SW480 (cell line): ENCODE results near the gene P2RX1.

Experiments
- DNase-seq: peaks from one replicate; pipeline ENCODE4 v3.0.0-alpha.2; 2016; ENCODE audit warnings: low spot score

Gene P2RX1

DNA sequence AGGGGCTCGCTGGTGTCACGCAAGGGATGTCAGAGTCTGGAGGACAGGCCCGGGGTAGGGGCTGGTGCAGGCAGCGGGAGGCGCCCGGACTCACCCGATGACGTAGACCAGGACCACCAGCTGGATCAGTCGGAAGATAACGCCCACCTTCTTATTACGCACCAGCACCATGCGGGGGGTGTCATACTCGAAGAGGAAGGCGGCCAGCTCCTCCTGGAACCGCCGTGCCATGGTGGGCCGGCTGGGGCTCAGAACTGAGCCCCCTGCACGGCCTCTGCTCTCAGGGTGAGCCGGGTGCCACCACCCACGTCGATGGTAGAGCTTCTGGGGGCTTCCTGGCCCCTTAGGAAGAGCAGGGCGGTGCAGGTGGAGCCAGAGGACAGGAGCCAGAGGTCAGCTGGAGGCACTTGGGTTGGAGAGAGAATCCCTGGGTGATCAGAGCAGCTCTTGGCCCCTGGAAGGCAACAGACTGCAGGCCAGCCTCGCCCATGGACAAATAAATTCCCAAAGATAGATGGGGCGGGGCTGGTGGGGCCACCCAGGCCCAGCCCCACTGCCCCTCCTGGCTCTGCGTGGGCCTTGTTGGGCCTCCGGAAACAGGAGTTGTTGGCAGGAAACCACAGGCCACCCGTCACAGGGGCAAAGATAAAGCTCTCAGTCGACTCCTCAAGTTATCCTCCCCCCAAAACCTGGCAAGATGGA is at the start of gene P2RX1:
Gene P2RX1, minus strand, starts transcription at position 471 of the 702 bp plus-strand sequence. Its CDS starts 240 bp downstream, at position 231.
- DNase-seq = peak; percentile 33

DNA sequence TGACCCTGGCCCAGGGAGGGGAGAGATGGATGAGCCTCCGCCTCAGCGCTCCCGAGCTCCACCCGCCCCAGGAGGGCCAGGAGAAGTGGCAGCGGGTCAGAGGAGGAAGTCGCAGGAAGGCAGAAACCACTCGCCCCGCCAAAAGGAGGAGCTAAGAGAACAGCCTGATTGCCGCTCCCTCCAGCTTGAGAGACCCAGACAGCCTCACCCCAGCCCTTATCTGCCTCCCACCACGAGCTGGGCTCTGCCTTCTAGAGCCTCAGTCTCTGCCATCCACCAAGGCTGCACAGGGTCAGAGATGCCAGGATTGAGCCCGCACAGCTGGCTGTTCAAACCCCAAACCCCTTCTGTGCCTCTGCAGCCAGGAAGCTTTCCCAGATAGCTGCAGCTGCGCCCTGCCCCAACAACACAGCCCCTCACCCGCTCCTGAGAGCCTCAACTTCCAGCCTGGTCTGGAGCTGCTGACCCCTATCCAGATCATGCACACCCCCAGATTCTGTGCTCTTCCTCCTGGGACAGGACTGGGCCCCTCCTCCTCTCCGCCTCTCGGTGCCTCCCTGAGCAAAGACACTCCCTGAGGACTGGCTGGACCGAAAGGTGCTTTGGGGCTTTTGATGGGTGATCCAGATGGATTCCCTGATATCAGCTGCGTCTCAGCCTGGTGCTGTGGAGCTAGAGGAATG is 49.0 kb upstream of the P2RX1 start:
- peak; percentile 54 for DNase-seq

DNA sequence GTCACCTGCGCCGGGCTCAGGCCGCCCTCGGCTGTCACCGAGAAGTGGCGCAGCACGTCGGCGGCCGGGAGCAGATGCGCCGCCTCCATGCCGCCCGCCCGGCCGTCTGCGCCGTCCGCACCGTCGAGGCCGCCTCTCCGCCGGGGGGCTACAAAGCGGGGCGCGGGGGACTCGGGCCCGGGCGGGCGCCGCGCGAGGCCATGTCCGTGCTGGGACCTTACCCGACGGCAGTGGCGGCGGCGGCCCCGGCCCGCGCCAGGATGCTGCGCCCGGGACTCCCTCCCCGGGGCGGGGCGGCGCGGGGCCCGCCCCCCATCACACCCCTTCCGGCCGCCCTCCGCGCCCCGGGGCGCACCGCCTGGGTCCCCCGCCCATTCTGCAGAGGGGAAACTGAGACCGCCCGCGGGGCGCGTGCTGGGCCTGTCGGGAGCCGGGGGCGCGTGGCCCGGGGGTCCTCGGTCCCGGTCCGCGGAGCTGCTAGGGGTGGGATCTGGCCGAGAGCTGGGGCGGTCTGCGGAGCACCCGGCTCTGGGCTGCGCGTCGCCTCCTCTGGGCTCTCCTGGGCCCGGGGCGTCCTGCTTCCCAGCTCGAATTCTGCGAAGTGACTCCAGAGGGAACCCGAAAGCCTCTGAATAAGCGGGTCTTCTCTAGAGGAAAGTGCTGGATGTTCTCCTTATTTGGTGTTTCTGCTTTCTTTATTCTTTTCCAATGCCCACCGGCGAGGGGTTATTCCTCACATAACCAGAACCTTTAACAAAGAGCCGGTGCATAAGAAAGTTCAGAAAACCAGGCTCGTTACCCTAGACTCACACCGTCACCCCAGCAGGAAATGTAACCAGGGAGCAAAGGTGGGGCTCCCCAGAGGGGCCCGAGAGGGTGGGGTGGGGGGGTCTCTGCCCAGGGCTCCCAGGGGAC is 48.2 kb upstream of the P2RX1 start, which contains the start of gene ATP2A3:
Gene ATP2A3, minus strand, starts transcription at position 235 of the 915 bp plus-strand sequence. Its CDS starts 146 bp downstream, at position 89.
- no peak for DNase-seq

DNA sequence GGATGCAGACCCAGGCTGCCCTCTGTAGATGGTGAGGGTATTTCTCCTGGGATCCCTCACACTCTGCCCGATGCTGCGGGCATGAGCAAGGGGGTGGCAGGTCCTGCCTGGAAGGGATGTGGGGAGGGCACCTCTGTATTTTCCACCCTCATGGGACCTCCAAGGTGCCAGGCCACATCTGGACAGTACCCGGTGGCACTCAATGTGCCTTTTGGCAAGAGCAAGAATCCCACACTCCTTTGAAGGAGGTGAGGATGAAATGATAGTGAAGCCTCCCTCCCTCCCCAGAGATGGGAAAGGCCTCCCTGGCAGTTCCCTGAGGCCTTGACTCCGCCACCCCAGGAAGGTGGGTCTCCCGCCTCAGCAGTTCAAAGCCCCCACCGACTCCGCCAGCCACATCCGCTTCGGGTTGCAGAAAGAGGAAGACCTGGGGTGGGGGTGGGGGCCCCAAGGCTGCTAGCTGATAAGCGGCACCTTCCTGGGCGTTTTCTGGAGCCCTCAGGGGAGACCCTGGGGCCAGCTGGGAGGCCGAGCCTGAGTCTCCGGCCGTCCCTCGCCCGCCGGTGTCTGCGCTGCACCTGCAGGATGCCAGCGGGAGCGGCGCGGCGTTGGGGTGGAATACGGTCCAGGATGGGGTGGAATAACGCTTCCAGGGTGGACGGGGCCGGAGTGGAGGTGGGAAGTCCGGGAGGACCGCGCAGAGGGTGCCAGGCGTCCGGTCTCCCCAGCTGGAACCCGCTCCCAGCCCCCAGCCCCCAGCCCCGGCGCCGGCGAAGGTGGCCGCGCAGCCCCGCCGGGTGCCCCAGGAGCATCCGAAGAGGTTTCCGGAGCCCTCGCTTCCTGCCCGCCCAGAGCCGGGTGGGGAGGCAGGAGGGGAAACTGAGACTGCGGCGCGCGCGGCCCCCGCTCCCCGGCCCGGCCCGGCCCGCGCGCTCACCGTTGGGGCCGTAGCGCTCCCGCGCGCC is 47.3 kb upstream of the P2RX1 start:
- DNase-seq = no peak

DNA sequence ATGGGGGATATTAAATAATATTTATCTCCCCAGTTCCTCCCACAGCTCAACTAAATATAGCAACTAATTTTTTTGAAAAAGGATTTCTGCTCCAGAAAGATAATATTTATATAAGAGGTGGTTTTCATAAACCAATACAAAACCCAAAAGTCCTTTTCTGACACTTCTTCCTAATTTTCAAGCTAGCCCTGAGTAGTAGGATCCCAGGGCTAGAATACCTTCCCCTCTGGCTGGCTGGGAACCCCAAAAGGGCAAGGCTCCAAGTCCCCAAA is 46.6 kb upstream of the P2RX1 start:
- no peak for DNase-seq

DNA sequence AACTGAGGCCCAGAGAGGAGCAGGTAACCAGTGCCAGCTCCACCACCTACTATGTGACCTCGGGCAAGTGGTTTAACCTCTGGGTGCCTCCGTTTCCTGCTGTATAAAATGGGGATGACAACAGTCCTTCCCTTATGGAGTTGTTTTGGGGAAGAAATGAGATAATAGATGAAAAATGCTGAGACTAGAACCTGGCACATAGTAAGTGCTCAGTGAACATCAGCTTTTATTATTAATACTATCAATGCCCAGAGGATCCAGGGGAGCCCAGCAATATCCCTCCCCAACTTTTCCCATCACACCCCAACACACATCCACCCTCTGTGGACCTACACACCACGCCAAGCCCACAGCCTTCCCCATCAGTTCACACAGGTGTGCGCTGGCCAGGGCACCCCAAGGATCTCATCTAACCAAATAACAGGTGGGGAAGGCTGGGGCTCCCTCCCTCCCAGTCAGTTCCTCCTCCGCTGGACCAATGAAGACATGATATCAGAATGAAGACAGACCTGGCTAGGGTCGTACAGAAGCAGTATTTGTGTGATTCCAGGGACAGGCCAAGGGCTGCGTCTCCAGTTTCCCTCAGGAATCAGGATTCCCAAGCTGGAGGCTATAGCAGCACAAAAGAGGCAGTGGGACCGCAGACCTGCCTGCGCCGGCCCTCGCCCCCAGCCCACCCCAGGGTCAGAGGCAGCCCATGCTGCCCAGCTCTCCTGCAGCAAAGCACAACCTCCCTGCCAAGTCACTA is 46.1 kb upstream of the P2RX1 start:
- no peak for DNase-seq

DNA sequence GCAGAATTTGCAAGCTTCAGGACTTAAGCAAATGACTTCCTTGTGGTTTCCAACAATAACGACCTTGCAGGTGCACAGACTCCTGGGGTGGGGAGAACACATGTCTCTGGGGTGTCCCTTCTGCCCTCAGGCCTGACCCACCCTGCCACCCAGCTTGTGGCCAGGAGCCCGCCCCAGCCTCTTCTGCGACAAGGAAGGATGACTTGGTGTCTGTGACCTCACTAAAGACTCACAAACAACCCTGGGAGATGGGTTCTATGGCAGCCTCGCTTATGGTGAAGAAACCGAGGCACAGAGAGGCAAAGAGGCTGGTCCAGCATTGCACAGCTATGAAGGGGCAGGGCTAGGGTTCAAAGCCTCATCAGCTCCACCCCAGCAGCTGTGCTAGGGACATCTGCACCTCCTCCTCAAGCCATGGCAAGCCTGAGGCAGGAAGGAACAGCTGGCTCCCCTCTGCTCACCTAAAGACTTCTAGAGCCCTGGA is 45.3 kb upstream of the P2RX1 start:
- DNase-seq = no peak

DNA sequence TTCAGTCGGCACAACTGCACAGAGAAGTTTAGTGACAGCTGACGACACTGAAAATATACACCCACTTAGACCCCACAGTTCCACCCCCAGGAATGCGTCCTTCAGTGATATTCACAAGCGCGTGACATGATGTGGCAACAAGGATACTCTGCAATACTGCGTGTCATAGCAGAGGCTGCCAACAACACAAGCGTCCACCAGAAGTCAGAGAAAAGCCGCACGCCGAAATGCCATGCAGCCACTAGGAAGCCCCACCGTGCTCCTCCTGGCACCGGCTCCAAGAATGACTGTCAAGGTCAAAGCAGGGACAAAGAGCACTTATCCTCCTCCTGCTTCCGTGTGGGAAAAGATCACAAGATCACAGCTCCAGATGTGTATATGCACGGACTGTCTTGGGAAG is 44.5 kb upstream of the P2RX1 start:
- DNase-seq = no peak

DNA sequence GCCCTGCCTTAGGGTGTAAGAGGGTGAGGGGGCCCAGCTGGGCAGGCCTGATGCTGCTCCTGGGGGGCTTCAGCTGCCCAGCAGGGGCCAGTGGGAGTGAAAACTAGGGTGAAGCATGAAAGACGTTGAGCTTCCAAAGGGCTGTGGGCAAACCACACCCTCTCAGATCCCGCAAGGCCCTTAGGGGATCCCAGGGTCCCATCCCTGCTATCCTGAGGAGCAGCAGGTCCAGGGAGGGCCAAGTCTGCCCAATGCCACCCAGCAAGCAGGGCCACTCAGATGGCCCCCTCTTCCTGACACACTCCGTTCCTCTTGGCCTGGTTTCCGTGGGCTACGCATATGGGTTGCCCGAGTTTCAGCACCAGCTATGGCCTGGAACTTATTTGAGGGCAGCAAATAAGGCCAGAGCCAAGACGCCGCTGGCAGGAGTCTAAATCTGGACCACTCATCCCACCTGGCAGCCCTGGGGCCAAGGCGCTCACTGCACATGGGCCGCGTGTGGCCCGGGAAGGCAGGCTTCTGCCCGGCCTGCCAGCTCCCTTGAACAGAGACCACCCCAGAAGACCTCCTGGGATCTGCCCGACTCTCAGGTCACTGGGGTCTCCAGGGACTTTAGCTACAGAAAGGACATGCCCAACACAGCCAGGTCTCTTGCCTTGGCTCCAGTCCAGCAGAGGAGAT is 43.8 kb upstream of the P2RX1 start:
- DNase-seq = no peak

DNA sequence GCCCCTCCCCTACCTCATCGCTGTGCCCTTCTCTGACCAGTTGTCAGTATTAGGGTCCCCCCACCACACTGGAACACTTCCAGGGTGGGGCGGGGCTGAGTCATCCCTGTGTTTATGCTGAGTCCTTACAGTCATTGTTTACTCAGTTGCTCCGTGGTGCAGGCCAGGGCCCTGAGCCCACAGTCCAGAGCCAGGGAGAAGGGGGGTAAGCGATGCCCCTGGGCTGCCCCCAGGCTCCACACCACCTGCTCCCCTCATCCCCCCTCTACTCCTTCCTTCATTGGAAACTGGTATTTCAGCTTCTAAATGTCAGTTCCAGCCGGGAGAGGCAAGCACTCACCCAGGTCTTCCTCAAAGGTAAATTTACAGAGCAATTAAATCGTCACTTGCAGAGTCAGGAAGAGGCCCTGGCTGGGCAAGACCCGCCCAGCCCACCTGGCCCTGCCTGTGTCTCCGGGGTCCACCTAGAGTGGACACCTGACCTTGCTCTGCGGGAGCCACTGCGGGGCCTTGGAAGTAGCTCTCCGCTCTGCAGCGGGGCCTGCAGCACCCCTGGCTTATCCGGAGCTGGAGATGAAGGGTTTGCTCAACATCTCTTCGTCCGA is 43.1 kb upstream of the P2RX1 start:
- no peak for DNase-seq

DNA sequence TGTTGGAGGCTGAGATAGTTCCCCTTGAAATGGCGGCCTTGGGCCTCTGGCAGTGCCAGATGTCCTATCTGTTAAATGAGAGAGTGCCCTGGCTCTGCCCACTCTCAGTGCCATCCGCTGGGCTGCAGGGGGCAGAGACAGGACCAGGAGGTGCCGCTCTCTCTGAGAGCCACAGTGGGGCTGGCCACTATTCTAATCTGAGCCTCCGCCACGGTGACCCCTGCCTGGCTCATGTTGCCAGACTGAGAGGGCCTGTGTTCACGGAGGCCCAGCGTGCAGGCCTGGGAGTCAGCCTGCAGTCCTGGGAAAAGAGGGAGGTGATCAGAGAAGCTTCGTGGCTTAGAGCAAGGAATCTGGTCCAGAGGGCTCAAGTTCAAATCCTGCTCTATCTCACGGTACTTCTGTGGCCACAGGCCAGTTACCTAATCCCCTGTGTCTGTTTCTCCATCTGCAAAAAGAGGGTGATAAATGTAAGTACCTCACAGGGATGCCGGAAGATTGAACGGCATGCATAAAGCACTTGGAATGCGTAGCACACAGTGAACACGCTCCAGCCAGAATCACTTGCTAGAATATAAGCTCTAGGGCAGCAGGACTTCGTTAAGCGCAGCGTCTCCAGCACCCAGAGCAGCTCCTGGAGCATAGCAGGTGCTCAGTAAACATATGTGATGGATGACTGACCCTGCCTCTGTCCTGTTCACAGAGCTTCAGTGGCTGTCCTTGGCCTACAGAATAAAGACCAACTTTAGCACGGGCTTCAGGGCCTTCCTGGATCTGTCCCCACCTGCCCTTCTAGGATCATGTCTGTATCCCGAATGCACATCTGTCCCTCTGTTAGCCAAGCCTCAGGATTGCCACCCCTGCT is 41.7 kb upstream of the P2RX1 start:
- no peak for DNase-seq

DNA sequence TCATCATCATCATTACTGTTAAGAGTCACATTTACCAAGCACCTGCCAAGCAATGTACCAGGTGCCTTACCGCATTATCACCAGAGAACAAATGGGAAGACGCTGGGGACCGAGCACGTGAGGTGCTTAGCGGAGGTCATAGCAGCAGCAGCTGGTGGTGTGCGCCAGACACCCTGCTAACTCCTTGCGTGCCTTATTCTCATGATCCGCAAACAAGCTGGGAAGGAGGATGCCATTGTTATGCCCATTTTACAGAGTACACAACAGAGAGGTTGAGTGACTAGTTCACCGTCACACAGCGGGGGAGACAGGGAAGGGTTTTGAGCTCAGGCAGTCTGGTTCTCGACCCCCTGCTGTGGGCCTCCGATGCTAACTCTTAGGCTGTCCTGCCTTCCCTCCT is 40.7 kb upstream of the P2RX1 start:
- DNase-seq = no peak

DNA sequence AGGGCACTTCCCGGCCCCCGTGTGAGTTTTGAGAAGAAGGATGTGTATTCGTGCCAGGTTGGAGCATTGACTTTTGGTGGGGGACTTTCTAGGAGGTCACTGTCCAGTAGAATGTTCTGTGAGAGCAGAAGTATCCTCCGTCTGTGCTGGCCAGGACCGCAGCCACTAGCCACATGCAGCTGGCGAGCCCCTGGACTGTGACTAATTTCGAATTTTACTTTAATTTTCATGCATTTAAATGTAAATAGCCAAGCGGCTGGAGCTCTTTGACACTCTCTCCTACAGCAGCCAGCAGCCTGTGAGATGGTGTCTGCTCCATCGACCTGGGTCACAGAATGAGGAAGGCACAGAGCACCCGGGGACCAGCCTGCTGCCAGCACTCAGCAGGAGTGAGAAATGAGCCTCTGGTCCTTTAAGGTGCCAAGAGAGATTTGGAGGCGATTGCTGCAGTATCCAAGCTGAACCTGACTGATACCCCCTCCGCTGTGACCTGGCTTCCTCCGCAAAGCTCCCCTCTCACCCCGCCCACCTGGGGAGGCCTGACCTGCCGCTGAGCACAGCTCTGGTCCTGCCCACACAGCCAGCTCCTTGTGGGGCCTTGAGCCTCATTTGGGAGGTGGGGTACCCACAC is 40.2 kb upstream of the P2RX1 start:
- DNase-seq = no peak

DNA sequence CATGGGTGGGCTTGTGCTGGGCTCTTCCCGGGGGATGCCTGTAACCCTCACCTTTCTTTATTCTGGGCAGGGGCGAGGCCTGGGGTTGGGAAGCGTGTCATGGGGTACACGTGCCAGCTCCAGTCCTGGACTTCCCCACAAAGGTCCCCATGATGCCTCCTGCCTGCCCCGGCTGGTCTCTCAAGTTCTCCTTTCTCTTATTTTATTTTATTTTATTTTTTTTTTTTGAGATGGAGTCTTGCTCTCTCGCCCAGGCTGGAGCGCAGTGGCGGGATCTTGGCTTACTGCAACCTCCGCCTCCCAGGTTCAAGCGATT is 39.4 kb upstream of the P2RX1 start:
- DNase-seq = no peak

DNA sequence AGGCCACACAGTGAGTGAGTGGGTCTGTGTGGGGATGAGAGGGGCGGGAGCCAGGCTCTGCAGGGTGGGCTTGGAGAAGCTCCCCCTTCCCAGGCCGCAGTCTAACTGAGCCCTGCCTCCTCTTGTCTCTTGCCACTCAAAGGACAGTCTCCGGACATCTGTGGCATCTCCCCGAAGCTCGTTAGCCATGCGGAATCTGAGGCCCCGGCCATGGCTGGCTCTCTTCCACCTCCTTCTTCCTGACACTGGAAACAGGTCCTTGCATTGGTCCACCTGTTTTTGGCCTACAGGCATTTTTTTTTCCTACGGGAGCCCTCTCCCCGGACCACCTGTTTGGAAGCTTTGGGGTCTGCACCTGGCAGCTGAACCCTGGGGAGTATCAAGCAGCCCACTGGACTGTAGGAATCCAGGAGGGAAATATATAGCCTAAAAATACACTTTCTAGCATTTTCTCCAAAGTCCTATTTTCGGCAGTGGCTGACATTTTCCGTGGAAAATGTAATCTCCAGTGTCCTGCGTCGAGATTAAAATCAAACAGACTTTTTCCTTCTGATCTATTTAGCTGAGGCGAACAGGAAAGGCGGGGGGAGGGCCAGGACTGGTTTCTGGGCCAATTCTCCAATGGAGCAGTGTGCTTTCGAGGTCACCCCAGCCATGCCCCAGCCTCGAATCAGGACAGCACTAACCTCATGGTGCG is 38.9 kb upstream of the P2RX1 start:
- no peak for DNase-seq

DNA sequence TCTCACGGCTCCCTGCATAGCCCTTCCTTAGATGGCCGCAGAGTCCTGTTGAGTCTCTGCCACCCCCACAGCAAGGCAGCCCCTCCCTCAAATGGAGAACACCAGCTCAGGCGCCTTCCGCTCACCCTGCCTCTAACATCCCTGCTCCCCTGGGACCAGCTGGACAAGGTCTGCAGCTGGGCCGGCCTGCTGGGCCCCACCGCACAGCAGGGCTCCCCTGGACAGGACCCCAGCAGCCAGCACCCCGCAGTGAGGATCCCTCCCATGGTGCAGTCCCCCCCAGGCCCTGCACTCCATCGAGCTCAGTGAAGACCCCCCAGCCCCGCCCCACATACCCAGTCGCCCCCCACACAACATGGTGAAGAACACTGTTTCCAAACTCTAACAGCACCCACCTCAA is 37.8 kb upstream of the P2RX1 start:
- DNase-seq = no peak

DNA sequence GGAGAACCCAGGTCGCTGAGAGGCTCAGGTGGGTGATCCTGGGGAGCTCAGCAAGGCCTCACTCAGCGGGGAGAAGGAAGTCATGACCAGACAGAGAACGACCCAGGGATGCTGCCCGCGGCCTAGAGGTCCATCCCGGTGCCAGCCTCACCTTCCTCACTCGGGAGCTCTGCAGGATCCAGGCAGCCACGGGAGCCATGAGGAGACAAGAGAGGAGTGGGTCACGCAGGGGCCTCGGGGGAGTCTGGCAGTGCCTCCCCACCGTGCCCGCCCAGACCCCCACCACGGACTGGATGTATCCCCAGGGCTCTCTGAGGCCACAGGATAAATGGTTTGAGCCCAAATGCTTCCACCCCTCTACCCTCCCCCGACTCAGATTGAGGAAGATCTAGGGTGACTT is 37.3 kb upstream of the P2RX1 start:
- DNase-seq = no peak

DNA sequence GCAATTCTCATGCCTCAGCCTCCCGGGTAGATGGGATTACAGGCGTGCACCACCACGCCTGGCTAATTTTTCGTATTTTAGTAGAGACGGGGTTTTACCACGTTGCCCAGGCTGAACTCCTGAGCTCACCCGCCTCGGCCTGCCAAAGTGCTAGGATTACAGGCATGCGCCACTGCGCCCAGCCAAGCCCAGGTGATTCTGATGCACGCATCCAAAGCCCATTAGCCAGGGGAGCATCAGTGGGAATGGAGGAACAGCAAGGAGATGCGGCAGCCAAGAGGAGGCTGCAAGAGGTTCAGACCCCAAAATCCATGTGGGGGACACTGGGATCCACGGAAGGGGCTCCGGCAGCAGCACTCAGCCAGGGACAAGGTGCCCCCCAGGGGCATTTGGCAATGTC is 35.9 kb upstream of the P2RX1 start:
- DNase-seq = no peak
